CD4-positive, alpha-beta T cell treated with Interferon alpha-2 for 1 hour (primary cell): ENCODE data around the gene SERPINA3.
"Not testable (repeated sequence)": the region's sequence is repeated elsewhere in the genome, so short reads cannot be mapped to it uniquely, and the experiment has no call there.

ENCODE experiments used
- DNase-seq, 2 donors: peaks; one replicate each; pipeline ENCODE4 v3.0.0-alpha.2; 2020 to 2022

SERPINA3 gene

GRCh38 chr14:94612174-94612573, at the start of gene SERPINA3:
Gene SERPINA3, plus strand, starts transcription at chr14:94612391. Its CDS starts 2,051 bp downstream, at chr14:94614442.
- no peak for DNase-seq

GRCh38 chr14:94562941-94563883, 49.0 kb upstream of the SERPINA3 start:
- DNase-seq, result no peak

- no peak for DNase-seq
Observed at GRCh38 chr14:94564381-94564780, 47.8 kb upstream of the SERPINA3 start.

- no peak for DNase-seq
Observed at GRCh38 chr14:94568186-94568585, 44.0 kb upstream of the SERPINA3 start.

- DNase-seq, result no peak
Observed at GRCh38 chr14:94569381-94570001, 42.7 kb upstream of the SERPINA3 start.

- DNase-seq, result no peak
Observed at GRCh38 chr14:94570002-94570400, 42.2 kb upstream of the SERPINA3 start.

GRCh38 chr14:94570440-94570839, 41.8 kb upstream of the SERPINA3 start:
- no peak for DNase-seq

GRCh38 chr14:94571395-94571794, 40.8 kb upstream of the SERPINA3 start:
- no peak for DNase-seq

- DNase-seq, result no peak
Observed at GRCh38 chr14:94571950-94572349, 40.2 kb upstream of the SERPINA3 start.

GRCh38 chr14:94572637-94573303, 39.4 kb upstream of the SERPINA3 start:
- DNase-seq, result no peak

- DNase-seq, result no peak
Observed at GRCh38 chr14:94573475-94574277, 38.5 kb upstream of the SERPINA3 start.

- DNase-seq, result no peak
Observed at GRCh38 chr14:94574336-94574735, 37.9 kb upstream of the SERPINA3 start.

GRCh38 chr14:94575730-94576585, 36.2 kb upstream of the SERPINA3 start:
- DNase-seq, result no peak

GRCh38 chr14:94577472-94577871, 34.7 kb upstream of the SERPINA3 start:
- not testable (repeated sequence) for DNase-seq

GRCh38 chr14:94578712-94579111, 33.5 kb upstream of the SERPINA3 start:
- no peak for DNase-seq

GRCh38 chr14:94581127-94581999, 30.8 kb upstream of the SERPINA3 start, which contains the start of gene SERPINA5:
Gene SERPINA5, plus strand, starts transcription at chr14:94581426. Its CDS starts 5,937 bp downstream, at chr14:94587363.
- no peak for DNase-seq

GRCh38 chr14:94582199-94582750, 29.9 kb upstream of the SERPINA3 start:
- DNase-seq, result no peak

- no peak for DNase-seq
Observed at GRCh38 chr14:94582851-94583250, 29.3 kb upstream of the SERPINA3 start.

- DNase-seq, result no peak
Observed at GRCh38 chr14:94583557-94583956, 28.6 kb upstream of the SERPINA3 start.
